Cerebellar nuclear complex (tissue), 1 donor: ENCODE measurements around the gene ALG3.

Experiments
- DNase-seq, 2 experiments: peaks; one replicate each; lab custom pipeline; 2025; lab: John Stamatoyannopoulos, UW

The ALG3 gene

DNA sequence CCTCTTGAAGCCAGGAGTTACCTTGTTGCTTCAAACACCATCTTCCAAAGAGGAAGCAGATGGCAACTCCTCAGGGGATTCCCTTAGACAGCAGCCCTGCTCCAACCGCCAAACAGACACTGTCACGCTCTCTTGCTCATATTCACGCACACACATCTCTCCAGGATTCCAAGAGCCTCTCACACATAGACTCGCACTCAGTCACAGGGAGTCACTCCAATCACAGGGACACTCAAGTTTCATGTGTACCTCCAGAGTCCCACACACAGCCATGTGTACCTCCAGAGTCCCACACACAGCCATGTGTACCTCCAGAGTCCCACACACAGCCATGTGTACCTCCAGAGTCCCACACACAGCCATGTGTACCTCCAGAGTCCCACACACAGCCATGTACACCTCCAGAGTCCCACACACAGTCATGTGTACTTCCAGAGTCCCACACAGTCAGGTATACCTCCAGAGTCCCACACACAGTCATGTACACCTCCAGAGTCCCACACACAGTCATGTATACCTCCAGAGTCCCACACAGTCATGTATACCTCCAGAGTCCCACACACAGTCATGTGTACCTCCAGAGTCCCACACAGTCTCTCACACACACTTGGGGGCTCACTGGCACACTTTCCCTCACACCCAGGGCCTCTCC, 13.3 kb downstream of the ALG3 start:
- no peak for DNase-seq

GRCh38 chr3:184234671-184235380, 13.9 kb downstream of the ALG3 start:
- DNase-seq = no peak

GRCh38 chr3:184234224-184234623, 14.5 kb downstream of the ALG3 start:
- DNase-seq = peak; percentile 6 to 82

- DNase-seq = no peak
These were observed 15.5 kb downstream of the ALG3 start for GRCh38 chr3:184233127-184233843.

GRCh38 chr3:184231671-184232070, 17.1 kb downstream of the ALG3 start:
- no peak for DNase-seq

DNA sequence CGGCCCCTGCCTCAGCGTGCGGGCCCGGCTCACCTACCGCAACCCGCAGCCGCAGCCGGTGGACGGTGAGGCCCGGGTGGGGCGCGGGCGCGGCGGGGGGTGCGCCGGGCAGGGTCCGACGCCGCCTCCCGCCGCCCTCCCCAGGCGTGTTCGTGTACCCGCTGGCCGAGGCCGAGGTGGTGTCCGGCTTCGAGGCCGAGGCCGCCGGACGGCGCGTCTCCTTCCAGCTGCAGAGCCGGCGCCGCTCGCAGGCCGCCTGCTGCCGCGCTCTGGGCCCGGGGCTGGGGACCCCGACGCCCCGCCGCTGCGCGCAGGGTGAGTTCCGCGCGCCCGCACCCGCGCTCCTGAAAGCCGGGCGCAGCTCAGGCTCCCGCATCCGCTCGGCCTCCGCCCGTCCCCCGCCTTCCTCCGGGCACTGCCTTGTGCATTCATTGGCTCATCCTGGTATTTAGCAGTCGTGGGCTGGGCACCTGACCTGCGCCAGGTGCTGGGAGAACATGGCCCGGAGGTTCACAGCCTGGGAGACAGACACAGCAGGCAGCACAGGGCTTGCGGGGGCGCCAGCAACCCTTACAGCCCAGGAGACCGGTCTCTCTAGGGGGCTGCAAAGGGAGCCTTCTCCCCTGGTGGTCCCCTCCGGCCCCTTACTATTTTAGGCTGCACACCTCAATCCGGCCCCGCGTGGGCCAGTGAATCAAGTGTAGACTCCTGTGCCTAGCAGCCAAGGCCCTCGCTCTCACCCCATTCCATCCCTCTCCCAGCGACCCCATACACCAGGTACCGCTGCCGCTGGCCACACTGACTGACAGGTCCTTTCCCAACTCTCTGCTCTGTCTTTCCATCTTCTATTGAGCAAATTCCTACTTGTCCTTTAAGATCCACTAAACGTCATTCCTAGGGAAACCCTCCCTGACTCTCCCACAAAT, 17.9 kb downstream of the ALG3 start:
- peak; percentile 10 to 56 for DNase-seq

- DNase-seq = no peak
These were observed 18.6 kb downstream of the ALG3 start for GRCh38 chr3:184230081-184230602.

- no peak for DNase-seq
These were observed 19.2 kb downstream of the ALG3 start, which contains the start of gene VWA5B2 for GRCh38 chr3:184229394-184230080. Gene VWA5B2, plus strand, starts transcription at chr3:184229585. Its CDS starts 944 bp downstream, at chr3:184230529.

GRCh38 chr3:184228376-184229137, 20.2 kb downstream of the ALG3 start:
- no peak for DNase-seq

- no peak for DNase-seq
These were observed 21.3 kb downstream of the ALG3 start for GRCh38 chr3:184227481-184227935.

DNA sequence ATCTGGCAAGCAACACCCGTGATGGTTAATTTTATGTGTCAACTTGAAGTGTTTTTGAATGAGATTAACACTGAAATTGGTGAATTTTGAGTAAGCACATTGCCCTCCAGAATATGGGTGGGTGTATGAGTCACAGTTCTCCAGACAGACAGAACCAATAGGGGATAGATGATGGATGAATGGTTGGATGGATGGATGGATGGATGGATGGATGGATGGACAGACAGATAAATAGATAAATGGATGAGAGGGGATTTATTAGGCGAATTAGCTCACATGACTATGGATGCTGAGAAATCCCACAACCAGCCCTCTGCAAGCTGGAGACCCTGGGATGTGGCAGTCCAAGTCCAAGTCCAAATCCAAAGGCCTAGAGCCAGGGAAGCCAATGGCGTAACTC, 24.8 kb downstream of the ALG3 start:
- DNase-seq = no peak

GRCh38 chr3:184222521-184222920, 26.2 kb downstream of the ALG3 start:
- DNase-seq = no peak

DNA sequence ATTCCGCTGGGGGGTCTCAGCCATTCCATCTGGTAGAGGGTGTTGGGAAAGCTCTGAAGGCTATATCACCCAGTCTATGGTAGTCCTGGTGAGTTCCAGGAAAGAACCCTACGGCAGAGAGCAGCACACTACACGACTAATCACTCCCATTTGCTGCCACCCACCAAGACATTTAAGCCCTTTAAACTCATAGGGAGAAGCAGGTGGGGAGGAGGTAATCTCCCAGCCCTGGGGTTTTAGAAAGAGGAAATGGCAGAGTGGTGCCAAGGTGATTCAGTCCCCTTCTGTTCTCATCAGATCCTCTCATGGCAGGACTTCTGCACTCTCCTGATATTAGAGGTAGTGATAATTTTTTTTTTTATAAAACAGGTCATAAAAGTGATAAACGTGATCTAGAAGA, 29.9 kb downstream of the ALG3 start:
- DNase-seq = no peak

- DNase-seq = no peak
These were observed 37.0 kb downstream of the ALG3 start for GRCh38 chr3:184211718-184212117.

GRCh38 chr3:184211297-184211696, 37.5 kb downstream of the ALG3 start:
- no peak for DNase-seq

DNA sequence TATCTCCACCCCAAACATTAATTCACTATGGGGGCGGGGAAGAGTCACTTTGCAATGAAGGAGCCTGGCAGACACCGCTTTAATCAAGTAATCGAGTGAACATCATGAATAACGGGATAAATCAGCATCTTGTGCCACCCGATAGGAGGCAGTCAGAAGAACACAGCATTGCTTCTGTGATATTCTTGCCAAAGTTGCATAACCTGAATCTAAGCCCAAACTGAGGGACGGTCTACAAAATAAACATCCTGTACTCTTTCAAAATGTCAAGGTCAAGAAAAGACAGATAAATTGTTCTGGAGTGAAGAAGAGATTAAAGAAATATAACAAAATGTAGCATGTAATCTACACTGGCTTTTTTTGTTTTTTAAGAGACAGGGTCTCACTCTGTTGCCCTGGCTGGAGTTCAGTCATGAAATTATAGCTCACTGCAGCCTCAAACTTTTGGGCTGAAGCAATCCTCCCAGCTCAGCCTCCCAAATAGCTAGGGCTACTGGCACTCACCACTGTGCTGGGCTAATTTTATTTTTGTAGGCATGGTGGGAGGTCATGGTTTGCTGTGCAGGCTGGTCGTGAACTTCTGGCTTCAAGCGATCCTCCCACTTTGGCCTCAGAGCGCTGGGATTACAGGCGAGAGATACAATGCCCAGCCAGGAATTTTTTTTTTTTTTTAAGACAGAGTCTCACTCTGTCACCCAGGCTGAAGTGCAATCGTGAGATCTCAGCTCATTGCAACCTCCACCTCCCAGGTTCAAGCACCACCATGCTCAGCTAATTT, 39.4 kb downstream of the ALG3 start:
- no peak for DNase-seq

DNA sequence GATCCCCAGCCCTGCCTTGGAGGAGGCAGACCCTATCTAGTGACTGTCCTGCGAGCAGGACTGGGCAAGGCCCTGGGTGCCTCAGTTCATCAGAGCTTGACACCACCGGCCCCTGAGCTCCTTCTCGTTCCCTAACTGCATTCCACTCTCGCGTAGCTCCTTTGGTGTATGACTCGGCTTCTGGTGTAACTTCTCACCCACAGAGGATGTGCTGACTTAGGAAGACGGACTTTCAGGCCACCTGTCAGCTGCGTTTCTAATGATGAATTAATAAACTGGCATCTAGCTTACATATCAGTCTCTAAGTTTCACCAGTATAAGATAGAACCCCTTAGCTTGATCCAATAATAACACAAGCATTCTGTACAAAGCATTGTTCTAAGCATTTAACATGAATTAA, 45.2 kb downstream of the ALG3 start:
- DNase-seq = no peak

GRCh38 chr3:184200825-184201224, 47.9 kb downstream of the ALG3 start:
- no peak for DNase-seq

GRCh38 chr3:184198509-184198908, 50.3 kb downstream of the ALG3 start:
- no peak for DNase-seq
